Ureter (tissue), 1 donor: ENCODE measurements around the gene EML4. TPM values are rescaled to one million over a fixed set of nuclear protein-coding genes. Genes with fewer than 3 reads are reported as not detected.
"Not testable (repeated sequence)": the region's sequence is repeated elsewhere in the genome, so short reads cannot be mapped to it uniquely, and the experiment has no call there.

ENCODE experiments used
- DNase-seq: peaks from one replicate; pipeline ENCODE4 v3.0.0-alpha.2; 2020; ENCODE audit warnings: low spot score
- total RNA-seq: library from RNA; stranded (reverse); gene quantifications from one replicate; pipeline ENCODE4 v1.2.4, GENCODE V29; 2023
- donor health status: DM: yes; HTN: yes; CAD: no.

The EML4 gene
- total RNA-seq, 1 donor from 2014 or later = 99.1 TPM

- DNase-seq = no peak
Measured at GRCh38 chr2:42171396-42171980, 2.3 kb downstream of the EML4 start.

GRCh38 chr2:42172020-42172419 lies 2.9 kb downstream of the EML4 start:
- DNase-seq = no peak

- no peak for DNase-seq
Measured at GRCh38 chr2:42172566-42172965, 3.4 kb downstream of the EML4 start.

GRCh38 chr2:42173467-42173866 lies 4.3 kb downstream of the EML4 start:
- DNase-seq = not testable (repeated sequence)

GRCh38 chr2:42176992-42177738 lies 8.0 kb downstream of the EML4 start:
- DNase-seq = no peak

GRCh38 chr2:42178335-42178734 lies 9.2 kb downstream of the EML4 start:
- DNase-seq = no peak

- DNase-seq = no peak
Measured at GRCh38 chr2:42180300-42180699, 11.1 kb downstream of the EML4 start.

- no peak for DNase-seq
Measured at GRCh38 chr2:42182654-42183308, 13.6 kb downstream of the EML4 start.

GRCh38 chr2:42183775-42184174 lies 14.6 kb downstream of the EML4 start:
- DNase-seq = no peak

- DNase-seq = no peak
Measured at GRCh38 chr2:42184346-42184745, 15.2 kb downstream of the EML4 start.

- no peak for DNase-seq
Measured at GRCh38 chr2:42185220-42185921, 16.2 kb downstream of the EML4 start.

- no peak for DNase-seq
Measured at GRCh38 chr2:42186366-42186765, 17.2 kb downstream of the EML4 start.

- DNase-seq = no peak
Measured at GRCh38 chr2:42186945-42187632, 17.9 kb downstream of the EML4 start.

GRCh38 chr2:42187886-42188285 lies 18.7 kb downstream of the EML4 start:
- no peak for DNase-seq

GRCh38 chr2:42189235-42189566 lies 20.0 kb downstream of the EML4 start:
- DNase-seq = no peak

- DNase-seq = no peak
Measured at GRCh38 chr2:42190191-42190590, 21.0 kb downstream of the EML4 start.

GRCh38 chr2:42191285-42192009 lies 22.3 kb downstream of the EML4 start:
- DNase-seq = no peak

- no peak for DNase-seq
Measured at GRCh38 chr2:42192010-42192373, 22.8 kb downstream of the EML4 start.

GRCh38 chr2:42192652-42193566 lies 23.8 kb downstream of the EML4 start:
- DNase-seq = no peak

GRCh38 chr2:42193722-42194187 lies 24.6 kb downstream of the EML4 start:
- no peak for DNase-seq
